Choroid plexus epithelial cell (primary cell): ENCODE data around the gene TMEM151A.

Experiments
- DNase-seq: peaks from one replicate; pipeline ENCODE4 v3.0.0-alpha.2; 2010; ENCODE audit warnings: low read depth
- H3K4me3 ChIP-seq: 2 replicates; pipeline ENCODE4 v1.5.1; 2011; ENCODE audit warnings: low read depth, mild to moderate bottlenecking, control low read depth, low read length, moderate library complexity
- CTCF ChIP-seq: conservative IDR thresholded peaks from 2 replicates; pipeline ENCODE4 v1.5.1; 2011; ENCODE audit warnings: low read depth, mild to moderate bottlenecking, control low read depth, inconsistent platforms, low read length, moderate library complexity

TMEM151A gene

GRCh38 chr11:66321606-66322005 is 29.9 kb downstream of the TMEM151A start:
- no peak overlapping the region for H3K4me3 ChIP-seq
- no peak for DNase-seq
- TF ChIP-seq CTCF, result no peak

- H3K4me3 ChIP-seq, result no peak overlapping the region
- TF ChIP-seq CTCF, result no peak
- no peak for DNase-seq
Observed at GRCh38 chr11:66322732-66323427, 31.2 kb downstream of the TMEM151A start.

GRCh38 chr11:66323684-66324083 is 32.0 kb downstream of the TMEM151A start:
- DNase-seq, result no peak
- H3K4me3 ChIP-seq, result no peak overlapping the region
- TF ChIP-seq CTCF, result no peak

- TF ChIP-seq CTCF, result no peak
- H3K4me3 ChIP-seq, result no peak overlapping the region
- DNase-seq, result peak; percentile 51
Observed at GRCh38 chr11:66324664-66325063, 33.0 kb downstream of the TMEM151A start.

- H3K4me3 ChIP-seq, result no peak overlapping the region
- no peak for TF ChIP-seq CTCF
- no peak for DNase-seq
Observed at GRCh38 chr11:66325263-66325671, 33.6 kb downstream of the TMEM151A start.

- no peak overlapping the region for H3K4me3 ChIP-seq
Observed at GRCh38 chr11:66326261-66327111, 34.8 kb downstream of the TMEM151A start.

More at GRCh38 chr11:66326261-66327111, 34.8 kb downstream of the TMEM151A start:
- peak; percentile 21 for DNase-seq
- no peak for TF ChIP-seq CTCF
